Measurements from ENCODE around the gene THRAP3. TPM values are rescaled to one million over a fixed set of nuclear protein-coding genes. Genes with fewer than 3 reads are reported as not detected.

THRAP3 gene
- polyA plus RNA-seq, 1 of the 3 experiments (the other 2 are of a cell fraction), result 33.7 TPM

DNA sequence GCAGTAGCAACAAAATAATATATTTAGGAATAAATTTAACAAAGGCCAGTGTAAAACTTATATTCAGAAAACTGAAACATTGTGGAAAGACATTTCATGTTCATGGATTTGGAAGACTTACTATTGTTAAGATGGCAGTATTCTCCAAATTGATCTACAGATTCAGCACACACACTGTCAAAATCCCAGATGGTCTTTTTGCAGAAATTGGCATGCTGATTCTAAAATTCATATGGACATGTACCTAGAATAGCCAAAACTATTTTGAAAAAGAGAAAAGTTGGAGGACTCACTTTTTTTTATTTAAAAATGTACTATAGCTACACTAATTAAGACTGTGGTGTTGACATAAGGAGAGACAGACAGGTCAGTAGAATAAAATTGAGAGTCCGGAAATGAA, 50.0 kb downstream of the THRAP3 start:
- Histone ChIP-seq H3K36me3 (replicated peaks in 1 of 2; ENCODE audit: control insufficient read depth in 1 of 2, insufficient read depth in 2 of 2, low read length in 1 of 2) (peaks cover 14 to 53% of the 10 kb centered on the region in 2 experiments), H3K27me3 (ENCODE audit: insufficient read depth) (no peaks in the 10 kb centered on the region), H3K9me2 (no peaks in the 10 kb centered on the region), H3K27ac (ENCODE audit: low read depth in 2 of 2, low read length in 1 of 2) (no peak overlapping the region), H3K4me2 (no peak overlapping the region), H3K79me2 (ENCODE audit: insufficient read depth) (peaks cover 98% of the 10 kb centered on the region), H4K20me1 (ENCODE audit: insufficient read depth) (peaks cover 55% of the 10 kb centered on the region), H3K9me3 (no peaks in the 10 kb centered on the region), H3K4me3 (ENCODE audit: low read depth in 2 of 2, low read length in 1 of 2) (no peak overlapping the region), H3K9ac (no peak overlapping the region), H2AFZ (ENCODE audit: low read depth) (no peak overlapping the region), H3F3A (replicated peaks; ENCODE audit: insufficient read depth) (peaks cover 13% of the 10 kb centered on the region), H3K4me1 (ENCODE audit: control insufficient read depth in 1 of 2, insufficient read depth in 2 of 2, low read depth in 1 of 2, low read length in 1 of 2) (no peaks in the 10 kb centered on the region; a peak in 1 of 4 replicates)
- CTCF ChIA-PET, result no interaction called here
- POLR2A ChIA-PET, result interaction anchor here (0.6 kb wide), 1 partner anchor 12 kb away, joined by 3 read pairs; no protein-coding TSS in a partner anchor
- no peak for DNase-seq
- TF ChIP-seq EZH2phosphoT487 (IDR thresholded peaks at IDR 0.05; ENCODE audit: borderline replicate concordance, low read depth) (no peak), FOXJ3 (CRISPR knock-in tag; IDR thresholded peaks at IDR 0.05) (no peak), TCF12 (IDR thresholded peaks at IDR 0.05) (no peak), SIN3A (IDR thresholded peaks at IDR 0.05; ENCODE audit: borderline replicate concordance, low read depth, low read length) (no peak), SMC3 (IDR thresholded peaks at IDR 0.05; ENCODE audit: low read depth, low read length) (no peak), GATA2 (CRISPR knock-in tag; IDR thresholded peaks at IDR 0.05) (no peak), GABPA (IDR thresholded peaks at IDR 0.05; ENCODE audit: low read depth) (no peak), RAD21 (IDR thresholded peaks at IDR 0.05; ENCODE audit: low read length) (no peak), FOXM1 (IDR thresholded peaks at IDR 0.05; ENCODE audit: low read depth) (no peak), JUND (IDR thresholded peaks at IDR 0.05) (no peak), ZBTB33 (IDR thresholded peaks at IDR 0.05; ENCODE audit: borderline replicate concordance, low read depth) (no peak), RFX5 (IDR thresholded peaks at IDR 0.05; ENCODE audit: low read length) (no peak), RXRA (IDR thresholded peaks at IDR 0.05; ENCODE audit: borderline replicate concordance, low read depth) (no peak), NFIC (IDR thresholded peaks at IDR 0.05; ENCODE audit: borderline replicate concordance) (no peak), USF2 (IDR thresholded peaks at IDR 0.05; ENCODE audit: borderline replicate concordance, low read depth, low read length) (no peak)
- 97% methylated on average over 1 of the region's 1 CpG for WGBS (ENCODE audit: low lambda C conversion rate)

GRCh38 chr1:36276688-36277087, 52.4 kb downstream of the THRAP3 start:
- 94% methylated on average over 6 of the region's 6 CpGs for WGBS (ENCODE audit: low lambda C conversion rate)
- Histone ChIP-seq H3F3A (replicated peaks; ENCODE audit: insufficient read depth) (peaks cover 18% of the 10 kb centered on the region), H3K4me1 (ENCODE audit: control insufficient read depth in 1 of 2, insufficient read depth in 2 of 2, low read depth in 1 of 2, low read length in 1 of 2) (no peaks in the 10 kb centered on the region; a peak in 2 of 4 replicates), H3K9me3 (no peaks in the 10 kb centered on the region), H3K27ac (ENCODE audit: low read depth in 2 of 2, low read length in 1 of 2) (no peak overlapping the region), H3K9me2 (no peaks in the 10 kb centered on the region), H3K4me2 (no peak overlapping the region), H3K27me3 (ENCODE audit: insufficient read depth) (no peaks in the 10 kb centered on the region), H2AFZ (ENCODE audit: low read depth) (no peak overlapping the region), H3K79me2 (ENCODE audit: insufficient read depth) (peaks cover 98% of the 10 kb centered on the region), H4K20me1 (ENCODE audit: insufficient read depth) (peaks cover 64% of the 10 kb centered on the region), H3K36me3 (replicated peaks in 1 of 2; ENCODE audit: control insufficient read depth in 1 of 2, insufficient read depth in 2 of 2, low read length in 1 of 2) (peaks cover 14 to 39% of the 10 kb centered on the region in 2 experiments), H3K9ac (no peak overlapping the region), H3K4me3 (ENCODE audit: low read depth in 2 of 2, low read length in 1 of 2) (no peak overlapping the region)
- POLR2A ChIA-PET, result no interaction called here
- CTCF ChIA-PET, result interaction anchor here (0.7 kb wide), 1 partner anchor 641 kb away, joined by 3 read pairs; no protein-coding TSS in a partner anchor
- DNase-seq, result no peak
- TF ChIP-seq, protein P1, sequence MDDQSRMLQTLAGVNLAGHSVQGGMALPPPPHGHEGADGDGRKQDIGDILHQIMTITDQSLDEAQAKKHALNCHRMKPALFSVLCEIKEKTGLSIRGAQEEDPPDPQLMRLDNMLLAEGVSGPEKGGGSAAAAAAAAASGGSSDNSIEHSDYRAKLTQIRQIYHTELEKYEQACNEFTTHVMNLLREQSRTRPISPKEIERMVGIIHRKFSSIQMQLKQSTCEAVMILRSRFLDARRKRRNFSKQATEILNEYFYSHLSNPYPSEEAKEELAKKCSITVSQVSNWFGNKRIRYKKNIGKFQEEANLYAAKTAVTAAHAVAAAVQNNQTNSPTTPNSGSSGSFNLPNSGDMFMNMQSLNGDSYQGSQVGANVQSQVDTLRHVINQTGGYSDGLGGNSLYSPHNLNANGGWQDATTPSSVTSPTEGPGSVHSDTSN (IDR thresholded peaks at IDR 0.05), result no peak
- no peak for TF ChIP-seq FOSL2 (IDR thresholded peaks at IDR 0.05; ENCODE audit: borderline replicate concordance, low read depth)
- TF ChIP-seq JUND (IDR thresholded peaks at IDR 0.05), result no peak
- no peak for TF ChIP-seq USF2 (IDR thresholded peaks at IDR 0.05; ENCODE audit: borderline replicate concordance, low read depth, low read length)
- TF ChIP-seq, protein P2, sequence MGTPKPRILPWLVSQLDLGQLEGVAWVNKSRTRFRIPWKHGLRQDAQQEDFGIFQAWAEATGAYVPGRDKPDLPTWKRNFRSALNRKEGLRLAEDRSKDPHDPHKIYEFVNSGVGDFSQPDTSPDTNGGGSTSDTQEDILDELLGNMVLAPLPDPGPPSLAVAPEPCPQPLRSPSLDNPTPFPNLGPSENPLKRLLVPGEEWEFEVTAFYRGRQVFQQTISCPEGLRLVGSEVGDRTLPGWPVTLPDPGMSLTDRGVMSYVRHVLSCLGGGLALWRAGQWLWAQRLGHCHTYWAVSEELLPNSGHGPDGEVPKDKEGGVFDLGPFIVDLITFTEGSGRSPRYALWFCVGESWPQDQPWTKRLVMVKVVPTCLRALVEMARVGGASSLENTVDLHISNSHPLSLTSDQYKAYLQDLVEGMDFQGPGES (IDR thresholded peaks at IDR 0.05; ENCODE audit: low read depth, low read length), result no peak
- no peak for TF ChIP-seq CTCF (IDR thresholded peaks at IDR 0.05)
- TF ChIP-seq RAD21 (IDR thresholded peaks at IDR 0.05; ENCODE audit: low read length), result no peak
- TF ChIP-seq USF1 (IDR thresholded peaks at IDR 0.05; ENCODE audit: borderline replicate concordance, low read depth), result no peak
